NCI-H2227 treated with DMSO at 0.1 percent for 48 hours (cell line): ENCODE measurements around the gene SLC22A7.
"Not testable (repeated sequence)": the region's sequence is repeated elsewhere in the genome, so short reads cannot be mapped to it uniquely, and the experiment has no call there.

ENCODE experiments used
- DNase-seq: peaks from one replicate; lab custom pipeline; 2025; lab: John Stamatoyannopoulos, UW

The SLC22A7 gene

DNA sequence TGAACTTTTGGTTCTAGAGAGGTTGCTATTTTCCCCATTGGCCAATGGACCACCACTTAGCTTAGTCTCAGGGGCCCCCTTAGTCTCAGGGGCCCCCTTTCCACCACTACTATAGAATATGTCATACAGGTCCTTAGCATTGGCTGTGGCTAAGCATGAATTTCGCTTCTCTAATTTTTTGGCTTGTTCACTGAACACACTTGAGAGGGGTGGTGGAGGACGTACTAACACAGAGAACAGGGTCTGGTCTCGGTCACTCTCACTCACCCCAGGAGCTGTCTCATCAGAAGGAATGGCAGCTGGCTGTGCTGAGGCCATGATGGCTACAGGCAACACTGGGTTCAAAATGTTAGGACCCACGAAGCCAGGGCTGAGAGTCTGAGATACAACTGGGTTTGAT, 41.1 kb downstream of the SLC22A7 start:
- DNase-seq, result no peak

DNA sequence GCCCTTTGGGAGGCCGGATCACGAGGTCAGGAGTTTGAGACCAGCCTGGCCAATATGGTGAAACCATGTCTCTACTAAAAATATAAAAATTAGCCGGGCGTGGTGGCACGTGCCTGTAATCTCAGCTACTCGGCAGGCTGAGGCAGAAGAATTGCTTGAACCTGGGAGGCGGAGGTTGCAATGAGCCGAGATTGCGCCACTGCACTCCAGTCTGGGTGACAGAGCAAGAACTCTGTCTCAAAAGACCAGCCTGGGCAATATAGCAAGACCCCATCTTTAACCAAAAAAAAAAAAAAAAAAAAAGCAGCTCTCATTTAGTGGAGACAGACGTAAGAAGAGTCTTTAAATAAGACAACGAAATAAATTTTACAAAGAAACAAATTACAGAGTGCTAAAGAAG, 48.2 kb downstream of the SLC22A7 start:
- DNase-seq, result not testable (repeated sequence)

DNA sequence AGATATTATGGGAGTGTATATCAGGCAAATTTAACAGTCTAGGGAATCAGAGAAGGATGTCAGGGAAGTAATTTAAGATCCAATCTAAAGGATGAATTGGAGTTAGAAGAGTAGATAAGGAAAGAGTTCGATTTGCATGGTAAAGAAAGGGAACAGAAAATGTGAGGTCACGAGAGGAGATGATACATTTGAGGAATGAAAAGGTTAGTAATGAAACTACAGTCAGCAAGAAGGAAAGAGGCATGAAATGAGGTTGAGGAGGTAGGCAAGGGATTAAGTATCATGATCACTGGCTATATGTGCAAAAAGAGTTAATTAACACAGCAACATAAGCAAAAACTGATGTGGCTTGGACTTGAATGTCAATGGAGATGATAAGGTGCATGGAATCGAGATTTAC, 49.0 kb downstream of the SLC22A7 start:
- DNase-seq, result no peak

DNA sequence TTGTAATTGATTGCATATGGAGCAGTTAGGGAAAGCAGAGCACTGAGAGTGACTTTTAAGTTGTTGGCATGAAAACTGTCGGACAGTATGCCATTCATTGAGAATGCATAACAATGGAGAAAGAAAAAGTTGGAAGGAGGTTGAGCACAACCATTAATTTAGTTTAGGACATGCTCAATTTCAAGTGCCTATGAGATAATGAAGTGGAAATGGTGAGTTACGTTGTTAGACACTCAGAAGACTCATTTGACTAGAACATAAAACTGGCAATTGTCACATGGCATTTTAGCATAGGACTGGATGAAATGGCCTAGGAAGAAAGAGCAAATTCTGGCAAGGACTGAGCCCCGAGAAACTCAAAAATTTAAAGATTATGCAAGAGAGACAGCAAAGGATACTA, 49.4 kb downstream of the SLC22A7 start:
- no peak for DNase-seq

DNA sequence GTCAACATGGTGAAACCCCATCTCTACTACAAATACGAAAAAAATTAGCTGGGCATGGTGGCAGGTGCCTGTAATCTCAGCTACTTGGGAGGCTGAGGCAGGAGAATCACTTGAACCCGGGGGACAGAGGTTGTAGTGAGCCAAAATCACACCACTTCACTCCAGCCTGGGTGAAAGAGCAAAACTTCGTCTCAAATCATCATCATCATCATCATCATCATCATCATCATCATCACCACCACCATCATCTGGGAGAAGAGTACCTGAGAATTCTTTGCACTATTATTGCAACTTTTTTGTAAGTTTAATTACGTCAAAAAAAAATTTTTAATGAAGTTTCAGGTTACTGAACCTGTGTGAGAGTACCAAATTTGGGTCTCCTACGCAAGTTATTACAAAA, 53.9 kb downstream of the SLC22A7 start:
- not testable (repeated sequence) for DNase-seq
